SK-N-SH (cell line): ENCODE measurements around the gene NBPF3.

ENCODE experiments used
- CTCF ChIP-seq: fragments of 200-600 bp; sonication (generic); IDR thresholded peaks from 2 replicates; pipeline ENCODE4 v1.6.1; 2017; ENCODE audit warnings: antibody characterized with exemption, mild to moderate bottlenecking, moderate library complexity
- FOXM1 ChIP-seq: IDR thresholded peaks from 2 replicates; pipeline ENCODE4 v1.4.0; 2012; ENCODE audit warnings: low read depth, mild to moderate bottlenecking
- POLR2AphosphoS5 ChIP-seq: IDR thresholded peaks from 2 replicates; pipeline ENCODE4 v1.6.1; 2012; ENCODE audit warnings: low read depth, low read length
- RAD21 ChIP-seq: IDR thresholded peaks from 2 replicates; pipeline ENCODE4 v1.6.1; 2012; ENCODE audit warnings: mild to moderate bottlenecking, low read length
- TEAD4 ChIP-seq: IDR thresholded peaks from 2 replicates; pipeline ENCODE4 v1.4.0; 2012; ENCODE audit warnings: mild to moderate bottlenecking, borderline replicate concordance; ENCODE audit not compliant: insufficient read depth
- USF1 ChIP-seq: IDR thresholded peaks from 2 replicates; pipeline ENCODE4 v1.4.0; 2012; ENCODE audit warnings: low read depth, borderline replicate concordance

GRCh38 chr1:21526441-21526840 lies 86.5 kb downstream of the NBPF3 start:
- TF ChIP-seq CTCF: no peak
- no peak for TF ChIP-seq POLR2AphosphoS5
- no peak for TF ChIP-seq RAD21
- no peak for TF ChIP-seq FOXM1
- no peak for TF ChIP-seq USF1
- TF ChIP-seq TEAD4: no peak
